HEK293 (cell line): ENCODE results near the gene COL5A2.

Source experiments
- CTCF ChIP-seq: fragments of 450-650 bp; formaldehyde crosslinking; IDR thresholded peaks from 2 replicates; pipeline ENCODE4 v1.5.1; 2016; ENCODE audit warnings: missing biosample characterization, missing genetic modification characterization
- ZIC2 ChIP-seq: fragments of 450-650 bp; formaldehyde crosslinking; IDR thresholded peaks from 2 replicates; pipeline ENCODE4 v1.5.1; 2016; ENCODE audit warnings: missing biosample characterization, missing genetic modification characterization
- ZNF274 ChIP-seq, 2 experiments: fragments of 200-500 bp in 1 of 2; fragments of 450-650 bp in 1 of 2; sonication (Bioruptor generic) in 1 of 2; formaldehyde crosslinking in 1 of 2; IDR thresholded peaks; 2 replicates each; pipeline versions ENCODE4 v1.5.1 to v1.6.1; 2014 to 2016; ENCODE audit warnings: borderline replicate concordance in 1 of 2, inconsistent platforms in 1 of 2, low read length in 1 of 2, missing biosample characterization in 1 of 2, missing genetic modification characterization in 1 of 2

DNA sequence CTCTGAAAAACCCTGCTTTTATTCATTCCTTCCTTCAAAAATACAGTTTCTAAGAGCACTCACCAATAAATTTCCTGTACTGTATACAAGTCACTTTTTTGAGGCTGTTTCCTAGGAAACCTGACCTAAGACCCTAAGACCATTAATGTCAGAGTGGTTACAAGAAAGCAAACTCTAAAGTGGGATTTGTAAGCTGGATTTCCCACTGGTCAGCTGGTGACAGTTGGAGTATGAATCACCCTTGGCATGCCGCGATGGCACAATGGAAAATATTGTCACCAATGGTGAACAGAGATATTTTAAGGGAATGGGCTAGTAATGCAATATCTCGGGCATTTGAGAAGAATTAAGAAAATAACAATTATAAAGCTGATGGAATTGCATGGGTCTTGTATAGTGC lies 103.4 kb downstream of the COL5A2 start:
- TF ChIP-seq CTCF (tag by site-specific recombination) (no peak), ZIC2 (tag by site-specific recombination) (no peak), ZNF274 (IDR thresholded peaks at IDR 0.05; ENCODE audit: low read length) (no peak), ZNF274 (tag by site-specific recombination; IDR thresholded peaks at IDR 0.05; ENCODE audit: borderline replicate concordance) (no peak)
